ENCODE data around the gene VSIG10L2. TPM values are rescaled to one million over a fixed set of nuclear protein-coding genes. Genes with fewer than 3 reads are reported as not detected.

VSIG10L2 gene
- total RNA-seq, 1 experiment from 2014 or later, result not detected

GRCh38 chr11:125958872-125959400 is 13.1 kb downstream of the VSIG10L2 start:
- Mint-ChIP-seq H3K27ac (ENCODE audit: unreplicated experiment) (no peak overlapping the region), H3K36me3 (ENCODE audit: insufficient read depth, unreplicated experiment) (no peaks in the 10 kb centered on the region), H3K4me3 (ENCODE audit: unreplicated experiment) (no peak overlapping the region), H3K9me3 (ENCODE audit: unreplicated experiment) (peaks cover 13% of the 10 kb centered on the region), H3K4me1 (ENCODE audit: low read depth, unreplicated experiment) (no peaks in the 10 kb centered on the region), H3K27me3 (ENCODE audit: insufficient read depth, unreplicated experiment) (no peaks in the 10 kb centered on the region)
- ChIA-PET CTCF (no interaction called here), POLR2A (no interaction called here)
- no peak for TF ChIP-seq CTCF (IDR thresholded peaks at IDR 0.05; ENCODE audit: insufficient read depth in 1 of 2, low read depth in 1 of 2, low read length in 1 of 2, severe bottlenecking in 1 of 2, unreplicated experiment in 1 of 2)
- no peaks in the 10 kb centered on the region for H3K36me3 ChIP-seq (ENCODE audit: control insufficient read depth, insufficient read depth, low read length)
- BruUV-seq (replicated peaks), result no TSS peak
- intact Hi-C loops (cut with micrococcal nuclease; ENCODE audit: unreplicated experiment), result no loop called here
- DNase-seq, result no peak
- peaks cover 5% of the 10 kb centered on the region for H3K9me3 ChIP-seq
- no peaks in the 10 kb centered on the region for H3K4me1 ChIP-seq
- no peaks in the 10 kb centered on the region for H3K27me3 ChIP-seq (replicated peaks; ENCODE audit: control insufficient read depth, insufficient read depth, low read length)
- H3K4me3 ChIP-seq (ENCODE audit: low read depth, low read length), result no peak overlapping the region

DNA sequence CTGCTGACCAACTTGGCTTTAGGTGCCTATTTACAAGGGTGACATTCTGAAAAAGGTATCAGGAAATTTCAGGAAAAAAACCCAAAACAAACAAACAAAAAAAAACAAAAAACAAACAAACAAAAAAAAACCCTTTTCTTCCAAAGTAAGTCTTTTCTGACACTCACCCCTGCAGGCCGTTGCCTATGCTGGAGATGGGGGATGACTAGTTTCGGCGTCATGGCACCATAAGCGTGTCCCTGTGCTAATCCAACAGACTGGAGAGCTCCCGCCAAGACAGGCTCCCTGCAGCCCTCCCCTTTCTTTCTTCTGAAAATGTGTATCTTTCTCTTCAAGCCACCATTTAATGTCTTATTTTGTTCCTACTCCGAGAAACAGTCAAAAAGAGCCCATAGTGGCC is 13.7 kb downstream of the VSIG10L2 start:
- H3K9me3 ChIP-seq, result peaks cover 5% of the 10 kb centered on the region
- no peak for TF ChIP-seq CTCF (IDR thresholded peaks at IDR 0.05; ENCODE audit: insufficient read depth in 1 of 2, low read depth in 1 of 2, low read length in 1 of 2, severe bottlenecking in 1 of 2, unreplicated experiment in 1 of 2)
- no peaks in the 10 kb centered on the region for H3K36me3 Mint-ChIP-seq (ENCODE audit: insufficient read depth, unreplicated experiment)
- no peak for DNase-seq
- H3K36me3 ChIP-seq (ENCODE audit: control insufficient read depth, insufficient read depth, low read length), result no peaks in the 10 kb centered on the region
- intact Hi-C loops (cut with micrococcal nuclease; ENCODE audit: unreplicated experiment), result no loop called here
- no peaks in the 10 kb centered on the region for H3K4me1 ChIP-seq
- POLR2A ChIA-PET, result no interaction called here
- H3K27me3 ChIP-seq (replicated peaks; ENCODE audit: control insufficient read depth, insufficient read depth, low read length), result no peaks in the 10 kb centered on the region
- H3K4me1 Mint-ChIP-seq (ENCODE audit: low read depth, unreplicated experiment), result no peaks in the 10 kb centered on the region
- H3K9me3 Mint-ChIP-seq (ENCODE audit: unreplicated experiment), result peaks cover 13% of the 10 kb centered on the region
- H3K4me3 Mint-ChIP-seq (ENCODE audit: unreplicated experiment), result no peak overlapping the region
- no peak overlapping the region for H3K4me3 ChIP-seq (ENCODE audit: low read depth, low read length)
- no peak overlapping the region for H3K27ac Mint-ChIP-seq (ENCODE audit: unreplicated experiment)
- H3K27me3 Mint-ChIP-seq (ENCODE audit: insufficient read depth, unreplicated experiment), result no peaks in the 10 kb centered on the region
- CTCF ChIA-PET, result no interaction called here
- BruUV-seq (replicated peaks), result no TSS peak

- Mint-ChIP-seq H3K27ac (ENCODE audit: unreplicated experiment) (no peak overlapping the region), H3K4me1 (ENCODE audit: low read depth, unreplicated experiment) (no peaks in the 10 kb centered on the region), H3K9me3 (ENCODE audit: unreplicated experiment) (peaks cover 13% of the 10 kb centered on the region), H3K36me3 (ENCODE audit: insufficient read depth, unreplicated experiment) (no peaks in the 10 kb centered on the region), H3K27me3 (ENCODE audit: insufficient read depth, unreplicated experiment) (no peaks in the 10 kb centered on the region), H3K4me3 (ENCODE audit: unreplicated experiment) (no peak overlapping the region)
- Histone ChIP-seq H3K4me3 (ENCODE audit: low read depth, low read length) (no peak overlapping the region), H3K4me1 (no peaks in the 10 kb centered on the region), H3K36me3 (ENCODE audit: control insufficient read depth, insufficient read depth, low read length) (no peaks in the 10 kb centered on the region), H3K27me3 (replicated peaks; ENCODE audit: control insufficient read depth, insufficient read depth, low read length) (no peaks in the 10 kb centered on the region), H3K9me3 (peaks cover 5% of the 10 kb centered on the region)
- no peak for TF ChIP-seq CTCF (IDR thresholded peaks at IDR 0.05; ENCODE audit: insufficient read depth in 1 of 2, low read depth in 1 of 2, low read length in 1 of 2, severe bottlenecking in 1 of 2, unreplicated experiment in 1 of 2)
- DNase-seq, result no peak
- intact Hi-C loops (cut with micrococcal nuclease; ENCODE audit: unreplicated experiment), result no loop called here
- ChIA-PET POLR2A (no interaction called here), CTCF (no interaction called here)
- no TSS peak for BruUV-seq (replicated peaks)
These were observed 14.1 kb downstream of the VSIG10L2 start for GRCh38 chr11:125959931-125960330.

Data from Caco-2 (cell line).